Hepatocyte (in vitro differentiated cells): ENCODE results near the gene CEP89. TPM values are rescaled to one million over a fixed set of nuclear protein-coding genes. Genes with fewer than 3 reads are reported as not detected.

Experiments used
- DNase-seq: peaks from one replicate; pipeline ENCODE4 v3.0.0-alpha.2; 2016; ENCODE audit warnings: low spot score
- H2AFZ ChIP-seq: fragments of 200-600 bp; sonication (generic); 2 replicates; pipeline ENCODE4 v1.6.0; 2016; ENCODE audit warnings: antibody characterized with exemption, mild to moderate bottlenecking
- H3K27ac ChIP-seq: fragments of 200-600 bp; sonication (generic); 2 replicates; pipeline ENCODE4 v1.5.1; 2016; ENCODE audit warnings: mild to moderate bottlenecking
- H3K27me3 ChIP-seq: fragments of 200-600 bp; sonication (generic); 2 replicates; pipeline ENCODE4 v1.6.1; 2016
- H3K36me3 ChIP-seq: fragments of 200-600 bp; sonication (generic); replicated peaks from 2 replicates; pipeline ENCODE4 v1.5.1; 2016; ENCODE audit warnings: low read depth; ENCODE audit not compliant: insufficient read depth
- H3K4me1 ChIP-seq: fragments of 200-600 bp; sonication (generic); 2 replicates; pipeline ENCODE4 v1.5.1; 2016; ENCODE audit warnings: mild to moderate bottlenecking, moderate library complexity; ENCODE audit not compliant: insufficient read depth
- H3K4me2 ChIP-seq: fragments of 200-600 bp; sonication (generic); 2 replicates; pipeline ENCODE4 v1.6.0; 2016
- H3K4me3 ChIP-seq: fragments of 200-600 bp; sonication (generic); 2 replicates; pipeline ENCODE4 v1.5.1; 2016; ENCODE audit warnings: mild to moderate bottlenecking
- H3K79me2 ChIP-seq: fragments of 200-600 bp; sonication (generic); 2 replicates; pipeline ENCODE4 v1.6.0; 2017; ENCODE audit warnings: mild to moderate bottlenecking
- H3K9me2 ChIP-seq: fragments of 200-600 bp; sonication (generic); replicated peaks from 2 replicates; pipeline ENCODE4 v1.6.0; 2017; ENCODE audit warnings: mild to moderate bottlenecking; ENCODE audit not compliant: insufficient read depth
- H3K9me3 ChIP-seq: fragments of 200-600 bp; sonication (generic); 2 replicates; pipeline ENCODE4 v1.5.1; 2016; ENCODE audit warnings: low read depth, mild to moderate bottlenecking
- H4K20me1 ChIP-seq: fragments of 200-600 bp; sonication (generic); 2 replicates; pipeline ENCODE4 v1.6.0; 2016; ENCODE audit warnings: mild to moderate bottlenecking; ENCODE audit not compliant: insufficient read depth, poor library complexity, severe bottlenecking
- CTCF ChIP-seq: fragments of 200-600 bp; sonication (generic); IDR thresholded peaks from 2 replicates; pipeline ENCODE4 v1.5.1; 2016; ENCODE audit warnings: antibody characterized with exemption, mild to moderate bottlenecking; ENCODE audit not compliant: poor library complexity
- EZH2 ChIP-seq: fragments of 200-600 bp; sonication (generic); IDR thresholded peaks from 2 replicates; pipeline ENCODE4 v1.6.1; 2016; ENCODE audit warnings: antibody characterized with exemption, mild to moderate bottlenecking, borderline replicate concordance
- EZH2phosphoT487 ChIP-seq: fragments of 200-600 bp; sonication (generic); IDR thresholded peaks from one replicate; pipeline ENCODE4 v1.6.1; 2018; ENCODE audit warnings: antibody characterized with exemption, mild to moderate bottlenecking, low read depth, moderate library complexity; ENCODE audit not compliant: unreplicated experiment, severe bottlenecking
- WGBS: methylation state at CpG from one replicate; pipeline ENCODE4 v1.1.6; 2016; ENCODE audit warnings: low lambda C conversion rate; ENCODE audit errors: missing lambda C conversion rate; 5-methylcytosine and 5-hydroxymethylcytosine counted together
- polyA plus RNA-seq: library from polyadenylated mRNA; unstranded; fragments of >200 nt; fragmentation: Nextera tagmentation; extraction: Ambion mirVana; gene quantifications from 2 replicates; pipeline ENCODE4 v1.2.1, GENCODE V29; 2016
- total RNA-seq: library from RNA; depleted of rRNA; stranded (reverse); fragments of >200 nt; gene quantifications from 2 replicates; pipeline ENCODE4 v1.2.3, GENCODE V29; 2014

Gene CEP89
- total and polyA plus RNA-seq, 2 experiments from 2014 or later: 12.1 to 16.4 TPM

GRCh38 chr19:32874605-32875004 lies 97.2 kb downstream of the CEP89 start:
- DNase-seq: no peak
- no peak for TF ChIP-seq EZH2phosphoT487
- no peak for TF ChIP-seq CTCF
- TF ChIP-seq EZH2: no peak
- Histone ChIP-seq H3K9me3 (no peaks in the 10 kb centered on the region), H3K79me2 (no peaks in the 10 kb centered on the region), H3K27me3 (no peaks in the 10 kb centered on the region), H4K20me1 (no peaks in the 10 kb centered on the region), H3K27ac (no peak overlapping the region), H3K9me2 (no peaks in the 10 kb centered on the region), H3K36me3 (no peaks in the 10 kb centered on the region), H3K4me1 (peaks cover 6% of the 10 kb centered on the region), H2AFZ (no peak overlapping the region), H3K4me3 (no peak overlapping the region), H3K4me2 (no peak overlapping the region)
- 92% methylated on average over 9 of the region's 9 CpGs for WGBS

GRCh38 chr19:32873247-32873959 lies 98.4 kb downstream of the CEP89 start:
- Histone ChIP-seq H3K4me1 (peaks cover 6% of the 10 kb centered on the region), H4K20me1 (no peaks in the 10 kb centered on the region), H3K36me3 (no peaks in the 10 kb centered on the region), H3K27ac (no peak overlapping the region), H3K4me2 (no peak overlapping the region), H3K9me3 (no peaks in the 10 kb centered on the region), H3K27me3 (no peaks in the 10 kb centered on the region), H3K9me2 (no peaks in the 10 kb centered on the region), H2AFZ (no peak overlapping the region), H3K4me3 (no peak overlapping the region), H3K79me2 (no peaks in the 10 kb centered on the region)
- DNase-seq: no peak
- WGBS: 88% methylated on average over 18 of the region's 18 CpGs
- TF ChIP-seq EZH2phosphoT487 (no peak), EZH2 (no peak)

- Histone ChIP-seq H3K27me3 (no peaks in the 10 kb centered on the region), H3K27ac (no peak overlapping the region), H3K4me3 (no peak overlapping the region), H3K36me3 (no peaks in the 10 kb centered on the region), H3K79me2 (no peaks in the 10 kb centered on the region), H2AFZ (no peak overlapping the region), H4K20me1 (no peaks in the 10 kb centered on the region), H3K4me2 (no peak overlapping the region), H3K4me1 (peaks cover 6% of the 10 kb centered on the region), H3K9me3 (no peaks in the 10 kb centered on the region), H3K9me2 (no peaks in the 10 kb centered on the region)
- no peak for DNase-seq
- TF ChIP-seq CTCF (no peak), EZH2 (no peak), EZH2phosphoT487 (no peak)
- WGBS: 94% methylated on average over 3 of the region's 3 CpGs
These were observed 99.4 kb downstream of the CEP89 start for GRCh38 chr19:32872391-32872790.

GRCh38 chr19:32870981-32871451 lies 100.7 kb downstream of the CEP89 start:
- Histone ChIP-seq H3K36me3 (no peaks in the 10 kb centered on the region), H4K20me1 (no peaks in the 10 kb centered on the region), H2AFZ (no peak overlapping the region), H3K4me3 (no peak overlapping the region), H3K4me1 (peaks cover 6% of the 10 kb centered on the region), H3K27me3 (no peaks in the 10 kb centered on the region), H3K4me2 (no peak overlapping the region), H3K27ac (peak overlapping the region; percentile 93), H3K9me2 (no peaks in the 10 kb centered on the region), H3K79me2 (no peaks in the 10 kb centered on the region), H3K9me3 (no peaks in the 10 kb centered on the region)
- no peak for DNase-seq
- 90% methylated on average over 12 of the region's 12 CpGs for WGBS
- no peak for TF ChIP-seq CTCF
- TF ChIP-seq EZH2phosphoT487: no peak
- TF ChIP-seq EZH2: no peak
